Endometrial microvascular endothelial cells (primary cell): ENCODE results near the gene AMELX. TPM values are rescaled to one million over a fixed set of nuclear protein-coding genes. Genes with fewer than 3 reads are reported as not detected.

Source experiments
- total RNA-seq: library from RNA; depleted of rRNA; stranded (reverse); fragments of >200 nt; gene quantifications from one replicate; pipeline ENCODE4 v1.2.3, GENCODE V29; 2015; ENCODE audit errors: inconsistent ontology term

AMELX gene
- total RNA-seq, 1 donor from 2014 or later, result not detected

Other genes starting within 250 kb of the AMELX start
- gene HCCS, start 182.1 kb upstream of the AMELX start, total RNA-seq, result 17.4 TPM